Measurements from ENCODE around the gene CAMTA1.

CAMTA1 gene

GRCh38 chr1:7510389-7510931 is 725.2 kb downstream of the CAMTA1 start:
- DNase-seq, result no peak

DNA sequence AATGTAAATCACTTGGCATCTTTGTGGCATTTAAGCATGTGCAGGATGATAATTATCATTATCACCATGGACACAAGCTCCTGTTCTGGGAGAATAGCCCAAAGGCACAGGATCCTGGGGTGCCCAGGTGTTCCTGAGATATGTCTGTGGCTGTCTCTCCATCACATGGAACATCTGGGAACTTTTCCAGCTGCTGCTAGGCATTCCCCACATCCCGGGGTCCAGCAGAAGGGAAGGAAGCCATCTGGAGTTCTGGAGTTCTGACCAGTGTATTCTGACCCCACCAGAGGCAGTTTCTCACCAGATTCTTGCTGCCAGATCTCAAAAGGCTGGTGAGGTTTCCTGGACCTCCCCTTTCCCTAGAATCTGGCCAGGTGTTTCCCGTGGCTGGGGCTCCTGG is 726.1 kb downstream of the CAMTA1 start:
- no peak for DNase-seq

- DNase-seq, result no peak
Observed at GRCh38 chr1:7513081-7513480, 727.8 kb downstream of the CAMTA1 start.

- DNase-seq, result no peak
Observed at GRCh38 chr1:7515175-7515574, 729.9 kb downstream of the CAMTA1 start.

- DNase-seq, result no peak
Observed at GRCh38 chr1:7515904-7516303, 730.6 kb downstream of the CAMTA1 start.

DNA sequence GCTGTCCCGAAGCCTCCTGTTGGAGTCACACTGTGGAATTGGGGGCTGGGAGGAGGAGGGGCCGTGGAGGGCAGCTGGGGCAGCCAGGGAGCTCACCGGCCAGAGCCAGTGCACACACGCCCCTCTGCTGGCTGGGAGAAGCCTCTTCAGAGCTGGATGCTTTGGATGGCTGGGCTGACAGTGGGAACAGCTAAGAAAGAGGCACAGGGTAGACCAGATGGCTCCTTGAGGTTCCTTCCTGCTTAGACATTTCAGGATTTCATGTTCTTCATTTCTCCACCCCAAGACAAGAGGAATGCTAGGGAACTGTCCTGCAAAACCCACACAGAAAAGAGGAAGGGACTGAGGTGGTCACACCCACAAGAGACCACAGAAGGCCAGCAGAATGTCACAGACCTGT is 731.1 kb downstream of the CAMTA1 start:
- no peak for DNase-seq

DNA sequence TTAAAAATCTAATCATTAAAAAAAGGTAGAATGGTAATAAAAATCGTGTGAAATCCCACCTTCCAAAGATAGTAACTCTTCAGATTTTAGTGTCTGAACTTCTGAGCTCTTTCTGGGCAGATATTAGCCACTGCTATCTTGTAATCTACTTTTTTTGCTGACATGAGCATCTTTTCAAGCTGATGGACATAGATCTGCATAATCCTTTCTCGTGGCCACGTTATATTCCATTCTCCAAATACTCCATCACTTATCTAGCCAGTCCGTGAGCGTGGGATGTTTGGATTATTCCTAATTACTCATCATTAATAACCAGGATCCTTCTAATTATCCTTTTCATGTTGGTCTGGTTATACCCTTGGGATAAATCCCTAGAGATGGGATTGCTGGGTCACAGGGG is 731.7 kb downstream of the CAMTA1 start:
- DNase-seq, result no peak

DNA sequence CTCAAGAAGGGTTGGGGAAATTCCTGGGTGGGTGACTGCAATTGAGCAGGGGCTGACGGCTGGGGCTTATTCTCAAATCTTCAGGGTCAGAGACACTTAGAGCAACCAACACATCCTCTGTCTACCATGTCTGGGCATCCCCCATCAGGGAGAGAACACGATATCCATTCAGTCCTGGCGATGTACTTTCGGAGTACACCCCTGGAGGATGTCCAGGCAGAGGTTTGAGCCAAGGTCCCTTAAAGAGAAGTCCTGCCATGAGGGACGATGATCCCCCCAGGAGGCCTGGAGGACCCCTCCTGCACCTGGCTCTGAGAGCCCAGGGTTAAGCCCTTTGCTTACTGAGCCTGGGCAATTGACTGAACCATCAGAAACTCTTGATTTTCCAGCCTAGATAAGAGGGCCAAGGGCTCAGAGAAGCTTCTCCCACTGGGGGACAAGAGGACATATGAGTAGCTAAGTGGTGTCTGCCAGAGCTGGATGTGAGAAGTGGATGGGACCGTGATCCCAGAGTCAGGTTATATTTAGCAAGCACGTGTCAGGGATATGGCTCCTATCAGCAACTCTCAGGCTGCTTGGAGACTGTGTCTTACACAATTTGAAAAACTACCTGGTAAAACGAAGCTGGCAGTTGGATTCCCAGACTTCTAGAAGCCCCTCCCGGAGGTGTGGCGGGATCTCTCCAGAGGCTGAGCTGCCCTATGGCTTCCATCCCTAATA is 732.5 kb downstream of the CAMTA1 start:
- no peak for DNase-seq

- no peak for DNase-seq
Observed at GRCh38 chr1:7518411-7518810, 733.2 kb downstream of the CAMTA1 start.

GRCh38 chr1:7519181-7519860 is 734.1 kb downstream of the CAMTA1 start:
- no peak for DNase-seq

- DNase-seq, result no peak
Observed at GRCh38 chr1:7519861-7520395, 734.7 kb downstream of the CAMTA1 start.

DNA sequence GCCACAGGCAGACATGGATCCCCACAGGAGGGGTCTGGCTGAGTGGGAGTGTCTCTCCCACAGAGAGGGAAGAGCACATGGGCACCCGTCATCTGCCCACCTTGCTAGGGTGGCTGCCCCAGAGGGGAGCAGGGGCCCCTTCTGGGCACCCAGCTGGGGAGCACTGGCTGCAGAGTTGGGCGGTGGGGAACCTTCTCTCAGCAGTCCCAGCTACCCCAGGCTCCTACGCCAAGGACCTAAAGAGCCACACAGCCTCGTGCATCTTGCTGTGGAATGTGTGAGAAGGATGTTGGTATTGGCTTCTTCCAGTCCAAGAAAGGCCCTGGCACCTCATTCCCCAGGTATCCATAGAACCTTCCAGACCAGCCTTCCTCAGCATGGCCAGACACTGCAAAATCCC is 735.2 kb downstream of the CAMTA1 start:
- DNase-seq, result no peak

GRCh38 chr1:7524341-7525337 is 739.4 kb downstream of the CAMTA1 start:
- DNase-seq, result no peak

DNA sequence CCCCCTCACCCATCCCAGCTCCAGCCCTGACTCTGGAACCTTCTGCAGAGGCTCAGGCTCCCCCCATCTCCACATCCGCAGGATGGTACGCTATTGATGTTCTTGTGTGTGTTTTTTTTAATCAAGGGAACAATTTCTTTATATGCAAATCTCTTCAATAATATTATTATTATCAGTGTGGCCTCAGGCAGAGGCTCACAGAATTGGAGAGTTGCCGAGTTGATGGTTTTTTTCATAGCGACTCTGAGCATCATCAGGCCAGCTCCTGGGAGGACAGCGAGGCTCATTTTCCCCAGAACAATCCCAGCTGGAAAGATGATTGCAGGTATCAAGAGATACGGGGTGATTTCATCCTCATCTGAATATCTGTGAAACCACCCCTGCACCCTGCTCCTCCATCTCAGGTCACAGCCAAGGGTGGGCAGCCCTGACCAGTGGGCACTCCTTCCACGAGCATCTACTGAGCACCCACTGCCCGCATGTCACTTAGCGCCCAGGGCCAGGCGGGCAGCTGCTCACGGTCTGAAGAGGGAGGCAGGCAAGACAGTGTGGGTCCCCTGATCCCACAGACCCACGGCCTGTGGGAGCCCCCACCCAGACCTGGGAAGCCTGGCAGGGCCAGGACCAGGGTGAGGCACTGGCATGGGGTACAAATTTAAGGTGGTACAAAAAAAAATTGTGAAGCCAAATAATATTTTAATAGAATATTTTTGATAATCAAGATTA is 740.2 kb downstream of the CAMTA1 start:
- no peak for DNase-seq

GRCh38 chr1:7526196-7526866 is 741.1 kb downstream of the CAMTA1 start:
- DNase-seq, result no peak

DNA sequence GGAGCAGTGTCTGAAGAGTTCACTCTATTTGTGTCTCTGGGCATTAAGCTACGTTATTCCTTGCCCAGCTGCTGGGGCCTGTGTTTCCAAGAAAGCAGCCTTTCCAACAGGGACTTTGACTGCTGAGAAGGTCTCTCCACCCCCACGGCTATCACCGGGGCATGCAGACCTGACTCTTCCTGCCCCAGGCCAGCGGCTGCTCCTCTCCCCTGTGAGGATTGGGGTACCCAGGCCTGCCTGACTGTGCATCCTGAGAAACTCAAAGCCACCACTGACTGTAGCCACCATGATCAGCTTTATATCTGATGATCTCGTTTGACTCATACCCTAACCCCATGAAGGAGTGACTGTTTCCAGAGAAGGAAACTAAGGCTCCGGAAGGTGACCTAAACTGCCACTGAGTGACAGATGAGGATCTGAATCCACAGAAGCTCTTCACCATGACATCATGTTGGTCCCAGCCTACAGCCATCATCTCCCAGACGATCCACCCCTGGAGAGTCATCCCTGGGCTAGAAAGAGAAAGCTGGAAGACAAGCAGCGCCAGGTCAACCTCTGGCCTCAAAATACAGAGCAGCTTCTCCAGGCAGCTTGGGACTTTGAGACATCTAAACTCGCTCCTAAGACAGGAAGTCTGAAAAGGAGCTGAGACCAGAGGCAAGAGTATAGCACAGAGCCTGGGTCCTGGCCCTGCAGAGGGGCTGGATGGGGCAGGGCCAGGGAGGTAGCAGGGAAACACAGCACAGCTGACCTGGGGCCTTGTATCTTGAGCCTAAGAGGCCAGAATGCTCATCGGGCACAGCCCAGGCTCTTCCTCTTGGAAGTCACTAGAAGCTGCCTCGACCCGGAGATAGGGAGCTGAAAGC is 741.8 kb downstream of the CAMTA1 start:
- no peak for DNase-seq

DNA sequence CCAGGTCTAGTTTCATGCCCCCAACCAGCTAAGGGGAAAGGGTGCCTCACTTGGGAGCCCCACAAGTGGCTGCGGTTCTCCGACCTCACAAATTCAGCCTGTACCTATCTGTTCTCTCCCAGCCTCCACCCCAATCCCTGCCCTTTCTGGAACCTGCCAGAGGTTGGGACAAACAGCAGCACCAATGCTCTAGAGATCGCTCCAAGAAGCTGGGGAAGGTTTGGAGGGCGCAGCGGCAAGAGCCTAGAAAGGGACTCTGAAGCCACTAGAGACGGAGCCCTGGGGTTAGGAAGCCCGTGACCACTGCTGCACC is 742.4 kb downstream of the CAMTA1 start:
- DNase-seq, result no peak

GRCh38 chr1:7528386-7529198 is 743.3 kb downstream of the CAMTA1 start:
- no peak for DNase-seq

GRCh38 chr1:7529917-7530316 is 744.7 kb downstream of the CAMTA1 start:
- DNase-seq, result no peak
